Esophagus squamous epithelium (tissue), 5 donors: Measurements from ENCODE around the gene BABAM2. TPM values are rescaled to one million over a fixed set of nuclear protein-coding genes. Genes with fewer than 3 reads are reported as not detected.

Experiments
- DNase-seq: peaks from one replicate; lab custom pipeline; 2025; lab: John Stamatoyannopoulos, UW
- H3K27ac ChIP-seq, 4 donors: fragments of 200-600 bp; sonication (generic); one replicate each; pipeline ENCODE4 v1.5.1; 2016 to 2019; ENCODE audit warnings: mild to moderate bottlenecking in 1 of 4
- H3K27me3 ChIP-seq, 4 donors: fragments of 200-600 bp; sonication (generic); 1 replicate in 3 of 4; 2 replicates in 1 of 4; pipeline versions ENCODE4 v1.5.1 to v1.6.0; 2017 to 2021; ENCODE audit warnings: antibody characterized with exemption in 1 of 4
- H3K36me3 ChIP-seq, 3 donors: fragments of 200-600 bp; sonication (generic); one replicate each; pipeline ENCODE4 v1.5.1; 2016 to 2019
- H3K4me1 ChIP-seq, 3 donors: fragments of 200-600 bp; sonication (generic); one replicate each; pipeline ENCODE4 v1.5.1; 2017 to 2019
- H3K4me3 ChIP-seq, 4 donors: fragments of 200-600 bp; sonication (generic); 1 replicate in 3 of 4; 2 replicates in 1 of 4; pipeline ENCODE4 v1.5.1; 2016 to 2019; ENCODE audit warnings: mild to moderate bottlenecking in 2 of 4, moderate library complexity in 1 of 4
- H3K9me3 ChIP-seq, 3 donors: fragments of 200-600 bp; sonication (generic); one replicate each; pipeline ENCODE4 v1.5.1; 2016 to 2019
- POLR2A ChIP-seq, 4 donors: fragments of 450-650 bp; IDR thresholded peaks; one replicate each; pipeline ENCODE4 v1.6.1; 2017; ENCODE audit warnings: antibody characterized with exemption in 4 of 4, mild to moderate bottlenecking in 4 of 4, moderate library complexity in 3 of 4
- WGBS, 2 donors: methylation state at CpG; one replicate each; pipeline ENCODE4 v1.1.5; 2018; 5-methylcytosine and 5-hydroxymethylcytosine counted together
- intact Hi-C: fragments of 100-400 bp; cut with DNase I; formaldehyde crosslinking; loops from one replicate; pipeline ENCODE4 v1.15.0; 2022
- total RNA-seq, 4 donors: library from RNA; depleted of rRNA; stranded (reverse); fragments of >200 nt; gene quantifications; one replicate each; pipeline ENCODE4 v1.1.0, GENCODE V29; 2016
- TF ChIP-seq, protein P1 (sequence below), 6 experiments: fragments of 450-650 bp in 4 of 6; fragments of 200-600 bp in 2 of 6; sonication (generic) in 2 of 6; IDR thresholded peaks; one replicate each; pipeline ENCODE4 v1.5.1; 2016 to 2019; ENCODE audit warnings: antibody characterized with exemption in 6 of 6, mild to moderate bottlenecking in 4 of 6, moderate library complexity in 4 of 6
- donor health status: DM: yes; HTN: yes; CAD: no.

The BABAM2 gene
- total RNA-seq, 4 donors from 2014 or later, result 16.6 to 28.3 (median 24.3) TPM

DNA sequence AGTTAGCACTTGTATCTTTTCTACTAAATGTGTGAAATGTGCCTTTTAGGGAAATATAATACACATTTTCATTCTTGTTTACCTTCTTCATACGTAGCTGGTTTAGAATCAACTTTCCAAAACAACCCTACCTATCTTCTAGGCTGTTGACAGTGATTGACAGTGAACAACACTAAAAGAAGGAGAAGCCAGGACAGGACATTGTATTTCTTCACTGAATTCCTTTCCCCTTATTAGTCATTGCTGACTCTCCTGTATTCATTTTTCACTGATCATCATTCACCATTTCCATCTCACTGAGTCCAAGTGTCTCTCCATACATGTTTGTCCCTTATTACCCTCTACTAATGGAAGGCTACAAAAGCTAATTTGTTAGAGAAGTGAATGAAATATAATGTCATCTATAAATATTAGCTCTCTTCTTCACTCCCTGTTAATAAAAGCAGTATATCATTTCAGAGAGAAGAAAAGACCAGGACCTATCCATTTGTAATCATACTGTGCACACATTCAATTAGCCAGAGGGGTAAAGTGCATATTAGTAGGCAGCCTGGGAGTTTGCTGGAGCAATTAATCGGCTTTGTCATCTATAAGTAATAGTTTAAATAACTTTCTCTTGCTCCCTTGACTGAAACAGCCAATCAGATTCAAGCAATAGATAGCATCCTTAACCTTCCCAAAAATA, 309.6 kb downstream of the BABAM2 start:
- H3K27ac ChIP-seq, result peak overlapping the region in 3 of 4 donors; percentile 21 to 74 (median 73)
- TF ChIP-seq, protein P1, sequence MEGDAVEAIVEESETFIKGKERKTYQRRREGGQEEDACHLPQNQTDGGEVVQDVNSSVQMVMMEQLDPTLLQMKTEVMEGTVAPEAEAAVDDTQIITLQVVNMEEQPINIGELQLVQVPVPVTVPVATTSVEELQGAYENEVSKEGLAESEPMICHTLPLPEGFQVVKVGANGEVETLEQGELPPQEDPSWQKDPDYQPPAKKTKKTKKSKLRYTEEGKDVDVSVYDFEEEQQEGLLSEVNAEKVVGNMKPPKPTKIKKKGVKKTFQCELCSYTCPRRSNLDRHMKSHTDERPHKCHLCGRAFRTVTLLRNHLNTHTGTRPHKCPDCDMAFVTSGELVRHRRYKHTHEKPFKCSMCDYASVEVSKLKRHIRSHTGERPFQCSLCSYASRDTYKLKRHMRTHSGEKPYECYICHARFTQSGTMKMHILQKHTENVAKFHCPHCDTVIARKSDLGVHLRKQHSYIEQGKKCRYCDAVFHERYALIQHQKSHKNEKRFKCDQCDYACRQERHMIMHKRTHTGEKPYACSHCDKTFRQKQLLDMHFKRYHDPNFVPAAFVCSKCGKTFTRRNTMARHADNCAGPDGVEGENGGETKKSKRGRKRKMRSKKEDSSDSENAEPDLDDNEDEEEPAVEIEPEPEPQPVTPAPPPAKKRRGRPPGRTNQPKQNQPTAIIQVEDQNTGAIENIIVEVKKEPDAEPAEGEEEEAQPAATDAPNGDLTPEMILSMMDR (IDR thresholded peaks at IDR 0.05), result no peak
- no peak for TF ChIP-seq POLR2A (IDR thresholded peaks at IDR 0.05)
- intact Hi-C loops, result no loop called here
- DNase-seq, result no peak
- H3K4me3 ChIP-seq, result no peak overlapping the region
- WGBS, 2 donors, result 71 to 76% methylated on average over 2 of the region's 2 CpGs
- no peaks in the 10 kb centered on the region for H3K9me3 ChIP-seq
- H3K4me1 ChIP-seq, result peaks cover 0 to 60% (median 0%) of the 10 kb centered on the region in 3 donors
- no peaks in the 10 kb centered on the region for H3K27me3 ChIP-seq
- no peaks in the 10 kb centered on the region for H3K36me3 ChIP-seq

DNA sequence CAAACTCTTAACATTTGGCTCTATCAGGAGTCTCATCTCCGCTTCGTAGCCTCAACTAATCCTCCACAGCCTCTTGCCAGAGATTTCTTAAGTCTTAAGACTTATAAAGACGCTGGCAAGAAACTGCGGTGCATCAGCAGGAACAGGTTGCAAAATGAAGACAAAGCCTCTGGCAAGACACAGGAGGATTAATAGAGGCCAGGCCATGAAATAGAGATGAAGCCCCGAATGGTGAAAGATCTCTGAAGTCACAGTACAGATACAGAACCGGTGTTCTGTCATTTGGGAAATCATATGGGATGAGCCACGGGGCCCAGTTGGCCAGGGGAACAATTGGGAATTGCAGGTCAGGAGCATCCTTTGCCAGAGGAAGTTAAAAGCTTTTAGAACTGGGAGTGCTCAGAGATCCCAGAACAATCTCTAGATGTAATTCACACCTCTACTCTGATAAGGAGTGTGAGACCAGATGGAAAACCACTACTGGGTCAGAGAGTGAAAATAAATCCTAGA, 311.2 kb downstream of the BABAM2 start:
- Histone ChIP-seq H3K4me3 (no peak overlapping the region), H3K27ac (peak overlapping the region; percentile 9 to 78 (median 74)), H3K4me1 (peaks cover 0 to 60% (median 0%) of the 10 kb centered on the region in 3 donors), H3K36me3 (no peaks in the 10 kb centered on the region), H3K9me3 (no peaks in the 10 kb centered on the region), H3K27me3 (no peaks in the 10 kb centered on the region)
- DNase-seq, result no peak
- TF ChIP-seq POLR2A (IDR thresholded peaks at IDR 0.05), result no peak
- TF ChIP-seq, protein P1 (IDR thresholded peaks at IDR 0.05), result no peak
- WGBS, 2 donors, result 50 to 51% methylated on average over 7 of the region's 7 CpGs
- intact Hi-C loops, result no loop called here

DNA sequence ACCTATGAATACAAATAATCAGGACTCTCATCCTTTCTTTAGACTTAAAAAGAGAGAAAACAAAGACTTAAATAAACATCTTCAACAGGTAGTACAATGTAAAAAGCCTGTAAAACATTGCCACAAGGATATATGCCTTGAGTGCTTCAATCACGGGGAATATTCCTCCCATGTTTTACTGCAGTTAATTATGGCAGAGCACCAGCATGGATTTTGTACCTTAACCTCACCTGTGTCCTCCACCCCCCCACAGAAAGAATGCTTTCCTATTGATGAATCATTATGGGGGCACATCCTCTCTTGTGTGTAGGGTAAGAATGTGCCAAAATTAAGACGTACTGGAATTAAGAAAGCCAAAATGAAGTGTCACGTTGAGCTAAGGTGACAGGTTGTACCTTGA, 312.2 kb downstream of the BABAM2 start:
- whole genome bisulfite sequencing, 2 donors, result 83 to 90% methylated on average over 3 of the region's 3 CpGs
- Histone ChIP-seq H3K36me3 (no peaks in the 10 kb centered on the region), H3K4me1 (peaks cover 0 to 51% (median 0%) of the 10 kb centered on the region in 3 donors), H3K4me3 (no peak overlapping the region), H3K27ac (peak overlapping the region in 1 of 4 donors; percentile 74), H3K27me3 (no peaks in the 10 kb centered on the region), H3K9me3 (no peaks in the 10 kb centered on the region)
- intact Hi-C loops, result no loop called here
- DNase-seq, result no peak
- no peak for TF ChIP-seq POLR2A (IDR thresholded peaks at IDR 0.05)
- TF ChIP-seq, protein P1 (IDR thresholded peaks at IDR 0.05), result no peak

DNA sequence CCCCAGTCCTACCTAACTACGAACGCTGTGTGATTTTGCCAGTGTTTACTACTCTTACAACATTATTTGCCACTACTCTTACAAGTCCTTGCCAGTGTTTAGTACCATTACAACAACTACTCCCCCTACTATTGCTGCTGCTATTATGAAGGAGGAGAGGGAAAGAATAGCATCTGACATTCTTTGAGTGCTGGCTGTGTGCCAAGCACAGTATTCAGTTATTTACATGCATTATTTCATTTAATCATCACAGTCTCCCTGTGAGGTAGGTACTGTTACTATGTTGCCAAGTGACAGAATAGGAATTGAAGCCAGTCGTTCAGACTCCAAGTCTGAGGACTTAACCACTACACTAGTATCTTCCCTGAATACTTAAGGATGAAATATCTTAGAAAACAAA, 316.2 kb downstream of the BABAM2 start:
- Histone ChIP-seq H3K4me1 (peaks cover 0 to 25% (median 0%) of the 10 kb centered on the region in 3 donors), H3K36me3 (no peaks in the 10 kb centered on the region), H3K4me3 (no peak overlapping the region), H3K27me3 (no peaks in the 10 kb centered on the region), H3K9me3 (no peaks in the 10 kb centered on the region), H3K27ac (no peak overlapping the region)
- intact Hi-C loops, result no loop called here
- TF ChIP-seq, protein P1 (IDR thresholded peaks at IDR 0.05), result no peak
- TF ChIP-seq POLR2A (IDR thresholded peaks at IDR 0.05), result no peak
- WGBS, 2 donors, result 65 to 78% methylated on average over 3 of the region's 3 CpGs
- no peak for DNase-seq

DNA sequence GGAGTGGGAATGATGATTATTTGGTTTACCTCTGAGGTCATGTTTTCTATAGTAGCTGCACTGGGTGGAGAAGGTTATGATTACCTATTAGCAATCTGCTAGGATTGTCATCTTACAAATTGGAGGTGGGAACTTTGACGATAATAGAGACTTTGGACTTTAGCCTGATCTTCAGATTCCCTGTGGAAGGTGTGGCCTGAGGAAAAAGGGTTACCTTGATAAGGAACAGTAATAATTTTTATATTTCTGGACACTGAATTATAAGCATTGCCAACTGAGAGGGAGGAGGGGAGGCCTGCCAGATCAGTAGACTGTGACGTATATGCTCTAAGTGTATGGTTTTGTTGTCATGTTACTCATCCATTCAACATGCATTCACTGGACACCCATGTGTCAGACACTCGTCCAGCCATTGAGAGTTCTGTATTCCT, 318.7 kb downstream of the BABAM2 start:
- no peak for TF ChIP-seq POLR2A (IDR thresholded peaks at IDR 0.05)
- TF ChIP-seq, protein P1 (IDR thresholded peaks at IDR 0.05), result no peak
- Histone ChIP-seq H3K27me3 (no peaks in the 10 kb centered on the region), H3K9me3 (no peaks in the 10 kb centered on the region), H3K36me3 (no peaks in the 10 kb centered on the region), H3K4me1 (peaks cover 0 to 13% (median 0%) of the 10 kb centered on the region in 3 donors), H3K4me3 (no peak overlapping the region), H3K27ac (peak overlapping the region in 1 of 4 donors; percentile 11)
- 76 to 82% methylated on average over 3 of the region's 3 CpGs for WGBS, 2 donors
- DNase-seq, result no peak
- intact Hi-C loops, result no loop called here
